HUES64 (cell line): ENCODE data around the gene KMT2A. TPM values are rescaled to one million over a fixed set of nuclear protein-coding genes. Genes with fewer than 3 reads are reported as not detected.
"Not testable (repeated sequence)": the region's sequence is repeated elsewhere in the genome, so short reads cannot be mapped to it uniquely, and the experiment has no call there.

Source experiments
- H3K27ac ChIP-seq: 2 replicates; pipeline ENCODE4 v1.7.0; 2013; ENCODE audit warnings: low read depth, low read length, inconsistent platforms
- H3K27me3 ChIP-seq: 2 replicates; pipeline ENCODE4 v1.6.1; 2013; ENCODE audit warnings: mild to moderate bottlenecking, low read length; ENCODE audit not compliant: insufficient read depth
- H3K36me3 ChIP-seq: 2 replicates; pipeline ENCODE4 v1.6.1; 2013; ENCODE audit warnings: mild to moderate bottlenecking, low read length; ENCODE audit not compliant: insufficient read depth
- H3K4me1 ChIP-seq: 2 replicates; pipeline ENCODE4 v1.6.1; 2013; ENCODE audit warnings: mild to moderate bottlenecking, low read length, moderate library complexity; ENCODE audit not compliant: insufficient read depth
- H3K4me3 ChIP-seq: 2 replicates; pipeline ENCODE4 v1.5.1; 2013; ENCODE audit warnings: mild to moderate bottlenecking, low read length, moderate library complexity
- H3K9ac ChIP-seq: 2 replicates; pipeline ENCODE4 v1.6.1; 2013; ENCODE audit warnings: mild to moderate bottlenecking, low read depth, low read length
- H3K9me3 ChIP-seq: 2 replicates; pipeline ENCODE4 v1.6.1; 2013; ENCODE audit warnings: low read depth, low read length; ENCODE audit not compliant: insufficient read depth
- WGBS: fragments of 150-250, 120-280 bp; methylation state at CpG from one replicate; pipeline ENCODE4 v1.1.7; 2013; ENCODE audit warnings: missing lambda C conversion rate; 5-methylcytosine and 5-hydroxymethylcytosine counted together
- polyA plus RNA-seq, 2 experiments: library from polyadenylated mRNA; stranded (reverse); fragments of 50-300 nt; gene quantifications; one replicate each; pipeline ENCODE4 v1.2.3, GENCODE V29; 2013

Gene KMT2A
- 21.2 TPM for polyA plus RNA-seq (2013, experiment 1 of 2)
- polyA plus RNA-seq (2013, experiment 2 of 2): 19.8 TPM

DNA sequence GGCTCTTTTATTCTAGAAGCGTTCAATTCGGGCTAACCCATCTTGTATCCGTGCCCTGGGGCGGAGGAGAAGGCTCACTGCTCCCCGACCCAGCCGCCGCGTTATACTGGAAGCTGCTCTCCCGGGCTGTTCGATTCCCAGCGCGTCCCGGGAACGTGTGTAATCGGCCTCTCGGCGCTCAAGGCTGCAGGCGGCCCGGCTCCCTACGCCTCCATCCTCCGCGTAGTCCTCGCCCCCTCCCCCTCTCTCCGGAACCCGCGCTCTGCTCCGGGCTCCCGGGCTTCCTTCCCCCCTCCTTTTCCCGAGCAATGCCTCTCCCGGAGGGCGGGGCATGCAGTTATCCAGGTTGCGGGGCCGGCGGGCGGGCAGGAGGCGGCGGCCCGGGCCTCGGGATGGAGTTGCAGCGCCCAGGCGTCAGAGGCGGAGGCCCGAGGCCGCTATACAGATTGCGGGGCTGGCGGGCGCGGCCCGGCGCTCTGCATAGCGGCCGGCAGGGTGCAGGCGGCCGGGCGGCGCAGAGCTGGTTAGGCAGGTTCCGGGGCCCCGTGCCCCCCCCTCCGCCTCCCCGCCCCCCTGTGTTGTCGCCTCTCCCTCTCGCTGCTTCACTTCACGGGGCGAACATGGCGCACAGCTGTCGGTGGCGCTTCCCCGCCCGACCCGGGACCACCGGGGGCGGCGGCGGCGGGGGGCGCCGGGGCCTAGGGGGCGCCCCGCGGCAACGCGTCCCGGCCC, at the start of gene KMT2A:
TSS of gene KMT2A (plus strand) at position 600 of the 732 bp plus-strand sequence. CDS start at position 621, 21 bp downstream.
- no peaks in the 10 kb centered on the region for H3K9me3 ChIP-seq
- peak within 1 kb of the TSS; percentile 85 for H3K9ac ChIP-seq
- H3K4me1 ChIP-seq: peaks cover 27% of the 10 kb centered on the region
- peaks cover 20% of the 10 kb centered on the region for H3K36me3 ChIP-seq
- H3K27me3 ChIP-seq: peaks cover 7% of the 10 kb centered on the region
- under 1% methylated on average over 83 of the region's 83 CpGs for WGBS
- peak within 1 kb of the TSS; percentile 92 for H3K4me3 ChIP-seq
- H3K27ac ChIP-seq: peak within 1 kb of the TSS; percentile 93

DNA sequence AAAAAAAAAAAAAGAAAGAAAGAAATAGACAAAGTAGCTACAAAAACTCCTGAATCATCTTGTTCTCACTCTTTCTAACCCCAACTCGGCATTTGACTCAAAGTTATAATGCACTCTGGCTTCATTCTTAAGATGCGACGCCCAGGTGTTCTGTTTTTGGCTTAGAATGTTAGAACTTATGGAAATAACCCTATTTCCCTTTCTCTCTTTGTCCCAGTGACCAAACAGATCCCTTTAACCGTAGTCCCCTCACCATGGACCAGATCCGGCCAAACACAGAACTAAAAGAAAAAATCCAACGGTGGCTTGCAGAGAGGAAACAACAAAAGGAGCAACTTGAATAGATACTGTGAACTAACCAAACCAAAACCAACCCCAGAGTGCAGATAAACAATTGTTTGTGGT, 40.2 kb upstream of the KMT2A start:
- Histone ChIP-seq H3K4me3 (no peak overlapping the region), H3K27ac (no peak overlapping the region), H3K9me3 (no peaks in the 10 kb centered on the region), H3K27me3 (no peaks in the 10 kb centered on the region), H3K36me3 (peaks cover 56% of the 10 kb centered on the region), H3K9ac (no peak overlapping the region), H3K4me1 (no peaks in the 10 kb centered on the region)
- WGBS: 94% methylated on average over 5 of the region's 6 CpGs

DNA sequence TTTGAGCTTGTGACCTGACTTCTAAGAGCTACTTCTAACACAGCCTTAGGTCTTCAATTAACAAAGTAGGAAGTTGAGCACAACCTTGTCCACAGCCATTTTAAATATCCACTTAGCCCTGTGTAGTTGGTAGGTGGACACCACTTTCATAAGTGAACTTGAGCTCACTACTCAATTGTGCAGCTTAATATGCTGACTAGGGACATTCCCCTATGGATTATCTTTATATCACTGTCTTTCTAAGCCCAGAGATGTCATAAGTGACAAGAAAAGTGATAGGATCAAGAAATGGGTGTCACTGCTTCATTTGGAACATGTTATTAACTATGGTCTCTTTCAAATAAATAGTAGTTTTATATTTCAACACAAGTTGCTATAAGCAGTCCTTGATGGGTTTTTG, 38.8 kb upstream of the KMT2A start:
- H3K27ac ChIP-seq: no peak overlapping the region
- H3K4me1 ChIP-seq: no peaks in the 10 kb centered on the region
- H3K27me3 ChIP-seq: no peaks in the 10 kb centered on the region
- H3K4me3 ChIP-seq: no peak overlapping the region
- peaks cover 47% of the 10 kb centered on the region for H3K36me3 ChIP-seq
- H3K9ac ChIP-seq: no peak overlapping the region
- no peaks in the 10 kb centered on the region for H3K9me3 ChIP-seq

DNA sequence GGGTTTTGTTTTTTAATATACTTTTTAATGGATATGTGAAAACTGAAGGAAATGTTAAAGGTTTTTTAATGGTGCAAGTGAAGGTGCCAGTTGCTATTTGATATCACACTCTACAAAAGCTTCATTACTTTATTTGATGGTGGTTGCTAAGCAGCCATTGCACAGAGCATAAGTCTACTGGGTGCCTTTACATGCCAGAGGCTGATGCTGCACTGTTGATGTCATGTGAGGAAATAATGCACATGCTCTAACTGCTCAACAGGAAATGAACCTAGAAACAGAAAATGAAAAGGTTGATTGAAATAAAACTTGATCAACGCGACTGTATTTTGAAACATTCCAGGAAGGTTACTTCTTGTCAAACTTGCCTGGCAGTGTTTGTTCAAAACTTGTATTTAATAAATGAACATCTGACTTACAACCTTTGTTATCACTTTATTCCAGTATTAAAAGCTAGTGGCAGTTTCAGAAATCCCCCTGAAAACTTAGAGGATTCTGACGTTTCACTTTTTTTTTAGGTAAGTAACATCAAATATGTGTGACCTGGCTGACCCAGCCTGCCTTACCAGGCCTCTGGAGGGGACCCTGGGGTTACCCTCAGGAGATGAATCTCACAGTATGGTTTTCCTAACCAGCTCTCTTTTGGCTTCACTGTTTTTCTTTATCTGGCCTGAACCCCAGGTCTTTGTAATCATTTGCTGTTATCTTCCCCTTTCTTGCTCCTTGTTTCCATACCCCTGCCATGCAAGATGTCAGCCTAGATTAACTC, 37.3 kb upstream of the KMT2A start:
- Histone ChIP-seq H3K9ac (no peak overlapping the region), H3K27ac (no peak overlapping the region)
- WGBS: 93% methylated on average over 3 of the region's 3 CpGs

DNA sequence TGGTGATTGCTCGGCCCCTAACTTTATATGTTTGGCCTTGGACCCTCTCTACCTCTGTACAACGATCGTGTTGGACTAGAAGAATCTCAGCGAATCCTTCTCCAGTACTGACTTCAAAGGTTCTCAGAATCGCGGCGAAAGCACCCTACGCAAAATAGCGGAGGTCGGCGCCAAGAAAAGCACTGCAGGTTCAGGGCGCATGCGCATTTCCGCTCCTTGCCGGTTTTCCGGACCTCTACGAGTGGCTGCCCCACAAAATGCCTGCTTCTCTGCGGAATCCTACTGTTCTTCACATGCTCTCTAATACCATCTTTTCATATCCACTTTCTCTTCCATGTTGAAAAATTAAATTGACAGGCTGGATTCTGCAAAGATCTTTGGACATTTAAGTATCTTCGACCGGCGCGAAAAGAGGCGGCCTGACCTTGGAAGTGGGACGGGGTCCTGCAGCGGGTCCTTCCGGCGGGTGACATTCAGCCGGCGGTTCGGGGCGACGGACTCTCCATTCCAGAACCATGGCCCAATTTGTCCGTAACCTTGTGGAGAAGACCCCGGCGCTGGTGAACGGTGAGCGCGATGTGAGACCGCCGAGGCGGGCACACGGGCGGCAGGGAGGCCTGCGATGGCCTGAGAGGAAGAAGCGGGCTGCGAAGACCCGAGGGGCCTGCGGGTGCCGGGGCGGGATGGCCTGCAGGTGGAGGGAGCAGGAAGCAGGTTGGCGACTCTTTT, 35.0 kb upstream of the KMT2A start, which contains the start of gene ATP5MG:
TSS of gene ATP5MG (plus strand) at position 456 of the 729 bp plus-strand sequence. CDS start at position 516, 60 bp downstream.
- WGBS: under 1% methylated on average over 49 of the region's 51 CpGs
- no peaks in the 10 kb centered on the region for H3K4me1 ChIP-seq
- H3K9ac ChIP-seq: peak within 1 kb of the TSS; percentile 90
- peak within 1 kb of the TSS; percentile 96 for H3K4me3 ChIP-seq
- H3K27ac ChIP-seq: peak within 1 kb of the TSS; percentile 94
- H3K36me3 ChIP-seq: peaks cover 31% of the 10 kb centered on the region
- no peaks in the 10 kb centered on the region for H3K27me3 ChIP-seq
- no peaks in the 10 kb centered on the region for H3K9me3 ChIP-seq

More for the DNA sequence above, 37.3 kb upstream of the KMT2A start:
- no peaks in the 10 kb centered on the region for H3K27me3 ChIP-seq
- H3K4me3 ChIP-seq: no peak overlapping the region
- H3K4me1 ChIP-seq: no peaks in the 10 kb centered on the region
- no peaks in the 10 kb centered on the region for H3K9me3 ChIP-seq
- H3K36me3 ChIP-seq: peaks cover 31% of the 10 kb centered on the region

DNA sequence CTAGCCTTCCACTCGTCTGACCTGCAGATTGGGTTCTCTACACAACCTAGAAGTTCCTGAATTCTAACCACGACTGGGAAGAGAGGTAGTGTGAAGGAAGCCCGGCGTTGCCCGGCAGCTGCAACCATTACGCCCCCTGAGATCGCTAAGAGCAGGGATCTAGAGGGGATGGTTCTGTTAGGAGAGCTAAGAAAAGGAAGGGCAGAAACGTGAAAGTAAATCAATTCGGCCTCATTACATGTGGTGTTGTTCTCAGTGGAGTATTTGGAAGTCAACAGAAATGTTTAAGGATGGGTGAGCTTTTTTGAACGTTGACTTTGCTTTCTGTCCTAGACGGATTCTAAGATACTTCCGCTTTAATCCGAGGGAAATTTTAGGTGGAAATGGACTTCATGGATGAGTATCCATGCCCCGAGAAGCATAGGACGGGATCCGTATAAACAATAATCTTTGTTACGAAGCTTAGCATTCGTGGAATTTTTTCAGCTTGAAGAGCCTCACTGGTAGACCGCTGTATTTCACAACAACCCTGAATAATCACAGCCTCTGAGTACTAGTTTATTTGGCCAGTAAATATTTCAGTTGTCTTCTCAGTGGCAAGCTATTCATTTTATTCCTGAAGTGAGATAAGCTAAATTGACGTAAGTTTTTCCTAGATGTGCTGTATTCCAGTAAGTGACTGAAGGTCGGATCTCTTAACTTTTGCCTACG, 34.3 kb upstream of the KMT2A start:
- 8% methylated on average over 21 of the region's 22 CpGs for WGBS
- Histone ChIP-seq H3K36me3 (peaks cover 32% of the 10 kb centered on the region), H3K4me3 (peak overlapping the region; percentile 96), H3K27me3 (no peaks in the 10 kb centered on the region), H3K9ac (peak overlapping the region; percentile 90), H3K9me3 (no peaks in the 10 kb centered on the region), H3K27ac (peak overlapping the region; percentile 94), H3K4me1 (no peaks in the 10 kb centered on the region)

DNA sequence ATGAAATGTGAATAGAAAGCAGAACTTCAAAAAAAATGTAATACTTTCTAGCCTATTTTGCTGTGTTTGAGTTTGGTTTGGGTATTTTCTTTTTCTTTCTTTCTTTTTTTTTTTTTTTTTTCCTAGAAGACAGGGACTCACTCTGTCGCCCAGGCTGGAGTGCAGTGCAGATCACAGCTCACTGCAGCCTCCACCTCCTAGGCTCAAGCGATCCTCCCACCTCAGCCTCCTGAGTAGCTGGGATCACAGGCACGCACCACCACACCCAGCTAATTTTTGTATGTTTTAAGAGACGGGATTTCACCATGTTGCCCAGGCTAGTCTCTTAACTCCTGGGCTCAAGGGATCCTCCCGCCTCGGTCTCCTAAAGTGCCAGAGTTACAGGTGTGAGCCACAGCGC, 33.7 kb upstream of the KMT2A start:
- H3K27me3 ChIP-seq, H3K27ac ChIP-seq, H3K9me3 ChIP-seq, H3K4me1 ChIP-seq: not testable (repeated sequence)
- WGBS: 87% methylated on average over 7 of the region's 7 CpGs
- H3K4me3 ChIP-seq: peak overlapping the region; percentile 96
- H3K36me3 ChIP-seq: peaks cover 34% of the 10 kb centered on the region
- peak overlapping the region; percentile 90; the same call in 1 of the 2 replicates for H3K9ac ChIP-seq

DNA sequence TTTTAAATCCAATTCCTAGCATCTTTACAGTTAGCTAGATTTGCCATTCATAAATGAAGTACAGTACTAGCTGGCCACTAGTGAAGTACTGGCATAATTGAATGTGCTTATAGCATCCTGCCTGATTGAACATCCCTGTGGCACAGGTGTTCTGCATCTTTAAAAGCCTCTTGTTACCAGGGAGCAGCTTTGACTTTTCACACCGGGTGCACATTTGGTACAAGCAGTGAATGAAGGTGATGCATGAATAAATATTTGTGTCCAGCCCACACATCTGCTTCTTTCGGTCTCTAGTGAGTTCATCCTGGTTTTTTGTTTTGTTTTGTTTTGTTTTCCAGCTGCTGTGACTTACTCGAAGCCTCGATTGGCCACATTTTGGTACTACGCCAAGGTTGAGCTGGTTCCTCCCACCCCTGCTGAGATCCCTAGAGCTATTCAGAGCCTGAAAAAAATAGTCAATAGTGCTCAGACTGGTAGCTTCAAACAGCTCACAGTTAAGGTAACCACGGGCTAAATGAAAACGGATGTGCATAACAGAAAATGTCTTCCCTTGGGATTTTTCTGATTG, 29.6 kb upstream of the KMT2A start:
- 94% methylated on average over 7 of the region's 7 CpGs for WGBS
- H3K9ac ChIP-seq: no peak overlapping the region
- H3K27me3 ChIP-seq: no peaks in the 10 kb centered on the region
- no peak overlapping the region for H3K27ac ChIP-seq
- H3K4me3 ChIP-seq: no peak overlapping the region
- peaks cover 60% of the 10 kb centered on the region for H3K36me3 ChIP-seq
- no peaks in the 10 kb centered on the region for H3K4me1 ChIP-seq
- H3K9me3 ChIP-seq: no peaks in the 10 kb centered on the region

DNA sequence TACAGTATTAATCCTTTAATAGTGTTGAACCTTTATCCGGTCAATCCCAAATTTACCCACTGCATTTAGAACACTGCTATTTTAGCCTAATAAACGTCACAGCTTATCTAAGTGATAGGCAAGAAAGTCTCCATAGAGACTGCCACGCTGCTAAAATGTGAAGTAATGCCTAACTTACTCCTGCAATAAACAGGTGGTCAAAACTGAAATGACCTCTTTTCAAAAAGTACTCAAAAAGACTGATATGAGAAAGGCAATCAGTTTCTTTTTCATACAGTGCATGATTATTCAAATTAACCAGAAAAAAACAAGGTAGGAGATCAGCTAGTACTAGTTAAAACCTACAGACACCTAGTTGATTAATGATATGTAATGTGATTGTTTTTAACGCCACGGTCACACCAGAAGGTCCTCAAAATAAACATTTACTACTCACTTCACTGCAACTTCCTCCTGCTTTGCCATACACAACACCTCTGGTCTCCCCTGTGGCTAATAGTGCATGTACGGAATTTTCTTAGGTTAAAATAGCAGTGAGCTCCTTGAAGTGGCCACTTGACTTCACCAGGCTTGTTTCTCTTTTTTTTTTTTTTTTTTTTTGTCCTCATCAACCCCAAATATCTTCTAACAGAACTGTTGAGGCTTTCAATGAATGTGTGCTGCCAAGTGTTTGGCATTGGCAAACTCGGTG, 26.1 kb upstream of the KMT2A start:
- peaks cover 49% of the 10 kb centered on the region for H3K36me3 ChIP-seq
- peaks cover 2% of the 10 kb centered on the region; the same call in 1 of the 2 replicates for H3K4me1 ChIP-seq
- 94% methylated on average over 7 of the region's 7 CpGs for WGBS
- H3K4me3 ChIP-seq: no peak overlapping the region
- no peak overlapping the region for H3K9ac ChIP-seq
- H3K27ac ChIP-seq: no peak overlapping the region
- H3K9me3 ChIP-seq: no peaks in the 10 kb centered on the region
- no peaks in the 10 kb centered on the region for H3K27me3 ChIP-seq

DNA sequence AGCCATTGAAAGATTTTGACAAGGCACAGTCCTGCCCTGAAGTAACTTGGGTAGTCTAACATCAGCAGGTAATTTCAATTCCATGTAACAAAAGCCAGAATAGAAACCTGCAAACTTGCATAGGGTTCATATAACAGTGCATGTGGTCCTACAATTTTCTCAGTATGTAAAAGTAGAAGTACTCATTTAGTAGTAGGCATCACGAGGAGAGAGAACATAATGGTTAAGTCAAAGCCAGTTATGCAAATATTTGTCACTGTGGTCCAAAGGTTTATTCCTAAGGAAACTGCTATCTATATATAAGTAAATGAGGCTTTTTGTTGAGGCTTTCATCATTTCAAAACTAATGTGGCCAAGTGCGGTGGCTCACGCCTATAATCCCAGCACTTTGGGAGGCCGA, 24.8 kb upstream of the KMT2A start:
- no peak overlapping the region for H3K27ac ChIP-seq
- H3K9ac ChIP-seq: no peak overlapping the region
- H3K9me3 ChIP-seq: no peaks in the 10 kb centered on the region
- H3K27me3 ChIP-seq: no peaks in the 10 kb centered on the region
- H3K4me1 ChIP-seq: peaks cover 15% of the 10 kb centered on the region; the same call in 1 of the 2 replicates
- WGBS: 91% methylated on average over 4 of the region's 4 CpGs
- H3K36me3 ChIP-seq: peaks cover 37% of the 10 kb centered on the region
- no peak overlapping the region for H3K4me3 ChIP-seq
